ENCODE measurements around the gene ARID2. TPM values are rescaled to one million over a fixed set of nuclear protein-coding genes. Genes with fewer than 3 reads are reported as not detected.
A peak's percentile ranks its signal among the peaks of the same experiment; 100 is the strongest.

Gene ARID2
- total RNA-seq, 1 experiment from 2014 or later, result 72.2 TPM

GRCh38 chr12:45887544-45887943 is 158.0 kb downstream of the ARID2 start:
- peak; percentile 12 for DNase-seq (ENCODE audit: low spot score)
- no TSS peak for BruUV-seq (replicated peaks)
- ChIA-PET POLR2A (ENCODE audit: low non-redundant PET) (no interaction called here), CTCF (no interaction called here)
- Histone ChIP-seq H3K27ac (ENCODE audit: low read depth, low read length, poor library complexity, severe bottlenecking) (no peak overlapping the region), H3K4me1 (ENCODE audit: insufficient read depth, low read length, poor library complexity, severe bottlenecking) (peaks cover 11% of the 10 kb centered on the region), H3K4me3 (ENCODE audit: low read depth, low read length, poor library complexity, severe bottlenecking) (no peak overlapping the region), H3K27me3 (replicated peaks; ENCODE audit: insufficient read depth, low read depth, low read length, poor library complexity) (no peaks in the 10 kb centered on the region), H3K9me3 (ENCODE audit: low read depth, low read length, poor library complexity, severe bottlenecking) (peaks cover 11% of the 10 kb centered on the region), H3K36me3 (ENCODE audit: insufficient read depth, low read length, poor library complexity, severe bottlenecking) (peaks cover 26% of the 10 kb centered on the region)
- intact Hi-C loops (cut with micrococcal nuclease; ENCODE audit: unreplicated experiment), result no loop called here
- TF ChIP-seq CTCF (conservative IDR thresholded peaks at IDR 0.05; ENCODE audit: low read depth, low read length) (no peak), EZH2 (IDR thresholded peaks at IDR 0.05; ENCODE audit: borderline replicate concordance, low read depth, low read length, poor library complexity, severe bottlenecking) (no peak)

DNA sequence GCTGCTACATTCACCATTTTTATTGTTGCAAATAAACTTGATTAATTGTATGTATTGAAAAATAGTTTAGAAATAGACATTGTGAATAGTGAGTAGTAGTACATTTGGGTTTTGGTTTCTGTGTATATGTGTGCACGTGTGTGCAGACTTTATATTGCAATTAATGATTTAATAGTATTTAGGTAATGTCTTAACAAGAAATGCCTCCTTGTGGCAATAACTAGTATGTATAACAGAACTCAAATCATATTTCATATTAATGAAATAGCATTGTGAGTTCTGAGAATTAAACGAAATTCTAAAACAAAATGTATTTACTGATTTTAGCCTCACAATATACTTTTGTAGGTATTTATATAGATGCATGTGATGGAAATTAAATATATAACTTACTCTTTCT is 160.8 kb downstream of the ARID2 start:
- intact Hi-C loops (cut with micrococcal nuclease; ENCODE audit: unreplicated experiment), result no loop called here
- DNase-seq (ENCODE audit: low spot score), result no peak
- no peak overlapping the region for H3K27ac ChIP-seq (ENCODE audit: low read depth, low read length, poor library complexity, severe bottlenecking)
- H3K4me1 ChIP-seq (ENCODE audit: insufficient read depth, low read length, poor library complexity, severe bottlenecking), result peaks cover 11% of the 10 kb centered on the region
- no TSS peak for BruUV-seq (replicated peaks)
- ChIA-PET CTCF (no interaction called here), POLR2A (ENCODE audit: low non-redundant PET) (no interaction called here)
- peaks cover 36% of the 10 kb centered on the region for H3K36me3 ChIP-seq (ENCODE audit: insufficient read depth, low read length, poor library complexity, severe bottlenecking)
- no peaks in the 10 kb centered on the region for H3K27me3 ChIP-seq (replicated peaks; ENCODE audit: insufficient read depth, low read depth, low read length, poor library complexity)
- H3K4me3 ChIP-seq (ENCODE audit: low read depth, low read length, poor library complexity, severe bottlenecking), result no peak overlapping the region
- no peak for TF ChIP-seq EZH2 (IDR thresholded peaks at IDR 0.05; ENCODE audit: borderline replicate concordance, low read depth, low read length, poor library complexity, severe bottlenecking)
- no peak; the same call in 1 of the 2 replicates for TF ChIP-seq CTCF (conservative IDR thresholded peaks at IDR 0.05; ENCODE audit: low read depth, low read length)
- peaks cover 5% of the 10 kb centered on the region for H3K9me3 ChIP-seq (ENCODE audit: low read depth, low read length, poor library complexity, severe bottlenecking)

GRCh38 chr12:45893240-45893639 is 163.7 kb downstream of the ARID2 start:
- no TSS peak for BruUV-seq (replicated peaks)
- ChIA-PET CTCF (no interaction called here), POLR2A (ENCODE audit: low non-redundant PET) (no interaction called here)
- no peaks in the 10 kb centered on the region for H3K27me3 ChIP-seq (replicated peaks; ENCODE audit: insufficient read depth, low read depth, low read length, poor library complexity)
- H3K27ac ChIP-seq (ENCODE audit: low read depth, low read length, poor library complexity, severe bottlenecking), result no peak overlapping the region
- H3K9me3 ChIP-seq (ENCODE audit: low read depth, low read length, poor library complexity, severe bottlenecking), result no peaks in the 10 kb centered on the region
- DNase-seq (ENCODE audit: low spot score), result peak; percentile 45
- no peaks in the 10 kb centered on the region for H3K4me1 ChIP-seq (ENCODE audit: insufficient read depth, low read length, poor library complexity, severe bottlenecking)
- intact Hi-C loops (cut with micrococcal nuclease; ENCODE audit: unreplicated experiment), result no loop called here
- H3K4me3 ChIP-seq (ENCODE audit: low read depth, low read length, poor library complexity, severe bottlenecking), result no peak overlapping the region
- TF ChIP-seq CTCF (conservative IDR thresholded peaks at IDR 0.05; ENCODE audit: low read depth, low read length) (peak; percentile 48), EZH2 (IDR thresholded peaks at IDR 0.05; ENCODE audit: borderline replicate concordance, low read depth, low read length, poor library complexity, severe bottlenecking) (no peak)
- peaks cover 41% of the 10 kb centered on the region for H3K36me3 ChIP-seq (ENCODE audit: insufficient read depth, low read length, poor library complexity, severe bottlenecking)
